ENCODE measurements around the gene ZC2HC1C.

DNA sequence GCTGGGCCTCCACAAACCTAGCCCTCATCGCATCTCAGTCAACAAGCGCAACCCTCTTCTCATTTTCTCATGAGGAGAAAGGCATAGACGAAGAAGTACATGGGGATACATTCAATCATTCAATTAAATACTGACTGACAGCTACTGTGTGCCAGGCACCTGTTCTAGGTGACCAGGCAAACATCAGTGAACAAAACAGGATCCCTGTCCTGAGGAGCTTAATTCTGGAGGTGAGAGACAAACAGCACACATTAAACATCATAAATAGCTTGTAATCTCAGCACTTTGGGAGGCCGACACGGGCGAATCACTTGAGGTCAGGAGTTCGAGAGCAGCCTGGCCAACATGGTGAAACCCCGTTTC, 5.3 kb upstream of the ZC2HC1C start:
- TF ChIP-seq, protein P1, sequence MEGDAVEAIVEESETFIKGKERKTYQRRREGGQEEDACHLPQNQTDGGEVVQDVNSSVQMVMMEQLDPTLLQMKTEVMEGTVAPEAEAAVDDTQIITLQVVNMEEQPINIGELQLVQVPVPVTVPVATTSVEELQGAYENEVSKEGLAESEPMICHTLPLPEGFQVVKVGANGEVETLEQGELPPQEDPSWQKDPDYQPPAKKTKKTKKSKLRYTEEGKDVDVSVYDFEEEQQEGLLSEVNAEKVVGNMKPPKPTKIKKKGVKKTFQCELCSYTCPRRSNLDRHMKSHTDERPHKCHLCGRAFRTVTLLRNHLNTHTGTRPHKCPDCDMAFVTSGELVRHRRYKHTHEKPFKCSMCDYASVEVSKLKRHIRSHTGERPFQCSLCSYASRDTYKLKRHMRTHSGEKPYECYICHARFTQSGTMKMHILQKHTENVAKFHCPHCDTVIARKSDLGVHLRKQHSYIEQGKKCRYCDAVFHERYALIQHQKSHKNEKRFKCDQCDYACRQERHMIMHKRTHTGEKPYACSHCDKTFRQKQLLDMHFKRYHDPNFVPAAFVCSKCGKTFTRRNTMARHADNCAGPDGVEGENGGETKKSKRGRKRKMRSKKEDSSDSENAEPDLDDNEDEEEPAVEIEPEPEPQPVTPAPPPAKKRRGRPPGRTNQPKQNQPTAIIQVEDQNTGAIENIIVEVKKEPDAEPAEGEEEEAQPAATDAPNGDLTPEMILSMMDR (IDR thresholded peaks at IDR 0.05; ENCODE audit: poor library complexity), result no peak
- TF ChIP-seq EZH2 (IDR thresholded peaks at IDR 0.05; ENCODE audit: borderline replicate concordance), result no peak

Data from hepatocyte (in vitro differentiated cells).